Upper lobe of left lung (tissue), 4 donors: ENCODE results near the gene DDAH1.

Experiments used
- CTCF ChIP-seq, 6 experiments: fragments of 450-650 bp in 4 of 6; fragments of 200-600 bp in 2 of 6; sonication (generic) in 2 of 6; IDR thresholded peaks; one replicate each; pipeline ENCODE4 v1.5.1; 2016 to 2019; ENCODE audit warnings: antibody characterized with exemption in 6 of 6
- EP300 ChIP-seq, 4 donors: sonication (generic); formaldehyde crosslinking; IDR thresholded peaks; one replicate each; pipeline ENCODE4 v1.5.1; 2017; ENCODE audit warnings: antibody characterized with exemption in 4 of 4, control low read depth in 2 of 4

- TF ChIP-seq CTCF (IDR thresholded peaks at IDR 0.05): no peak
- TF ChIP-seq EP300 (IDR thresholded peaks at IDR 0.05): no peak
These were observed 6.6 kb upstream of the DDAH1 start for GRCh38 chr1:85471558-85471957.
